Subcutaneous abdominal adipose tissue (tissue), 5 donors: ENCODE measurements around the gene ERC2.

ENCODE experiments used
- H3K27ac ChIP-seq: one replicate; pipeline ENCODE4 v1.7.0; 2013; ENCODE audit warnings: low read depth, mild to moderate bottlenecking, inconsistent platforms, low read length, moderate library complexity
- H3K27me3 ChIP-seq, 5 donors: one replicate each; pipeline ENCODE4 v1.7.0; 2013; ENCODE audit warnings: low read length in 5 of 5, inconsistent platforms in 1 of 5; ENCODE audit not compliant: control insufficient read depth in 5 of 5, insufficient read depth in 4 of 5
- H3K36me3 ChIP-seq, 5 donors: one replicate each; pipeline ENCODE4 v1.7.0; 2013; ENCODE audit warnings: low read length in 5 of 5; ENCODE audit not compliant: control insufficient read depth in 5 of 5, insufficient read depth in 5 of 5
- H3K4me1 ChIP-seq, 5 donors: one replicate each; pipeline ENCODE4 v1.7.0; 2013; ENCODE audit warnings: low read length in 5 of 5, mild to moderate bottlenecking in 3 of 5, moderate library complexity in 1 of 5; ENCODE audit not compliant: control insufficient read depth in 5 of 5, insufficient read depth in 5 of 5
- H3K4me3 ChIP-seq, 5 donors: one replicate each; pipeline ENCODE4 v1.7.0; 2013; ENCODE audit warnings: low read length in 5 of 5, low read depth in 1 of 5
- H3K9ac ChIP-seq, 5 donors: one replicate each; pipeline ENCODE4 v1.7.0; 2013; ENCODE audit warnings: low read length in 5 of 5, mild to moderate bottlenecking in 4 of 5, moderate library complexity in 3 of 5
- H3K9me3 ChIP-seq, 5 donors: one replicate each; pipeline ENCODE4 v1.7.0; 2013; ENCODE audit warnings: low read length in 5 of 5; ENCODE audit not compliant: control insufficient read depth in 5 of 5
- donor health status: healthy.
- donor health status: healthy.
- donor health status: healthy.
- donor health status: healthy.
- donor health status: healthy.

The ERC2 gene

GRCh38 chr3:55471522-55472280 is 996.6 kb downstream of the ERC2 start:
- Histone ChIP-seq H3K36me3 (peaks cover 0 to 5% (median 0%) of the 10 kb centered on the region in 5 donors), H3K27me3 (peaks cover 0 to 5% (median 0%) of the 10 kb centered on the region in 5 donors), H3K4me1 (no peaks in the 10 kb centered on the region), H3K9me3 (no peaks in the 10 kb centered on the region), H3K4me3 (no peak overlapping the region), H3K27ac (no peak overlapping the region), H3K9ac (no peak overlapping the region)

- peaks cover 0 to 2% (median 0%) of the 10 kb centered on the region in 5 donors for H3K27me3 ChIP-seq
- H3K9me3 ChIP-seq, result no peaks in the 10 kb centered on the region
- peaks cover 0 to 5% (median 0%) of the 10 kb centered on the region in 5 donors for H3K36me3 ChIP-seq
- H3K27ac ChIP-seq, result no peak overlapping the region
- no peak overlapping the region for H3K9ac ChIP-seq
- H3K4me1 ChIP-seq, result no peaks in the 10 kb centered on the region
- H3K4me3 ChIP-seq, result no peak overlapping the region
Observed at GRCh38 chr3:55471084-55471483, 997.2 kb downstream of the ERC2 start.

- Histone ChIP-seq H3K9ac (no peak overlapping the region), H3K27ac (no peak overlapping the region), H3K4me1 (no peaks in the 10 kb centered on the region), H3K27me3 (no peaks in the 10 kb centered on the region), H3K4me3 (no peak overlapping the region), H3K9me3 (no peaks in the 10 kb centered on the region), H3K36me3 (peaks cover 0 to 5% (median 0%) of the 10 kb centered on the region in 5 donors)
Observed at GRCh38 chr3:55469957-55470526, 998.2 kb downstream of the ERC2 start.

- H3K4me1 ChIP-seq, result no peaks in the 10 kb centered on the region
- no peak overlapping the region for H3K27ac ChIP-seq
- no peak overlapping the region for H3K4me3 ChIP-seq
- H3K9ac ChIP-seq, result no peak overlapping the region
- H3K36me3 ChIP-seq, result peaks cover 0 to 5% (median 0%) of the 10 kb centered on the region in 5 donors
- H3K27me3 ChIP-seq, result peaks cover 0 to 2% (median 0%) of the 10 kb centered on the region in 5 donors
- H3K9me3 ChIP-seq, result no peaks in the 10 kb centered on the region
Observed at GRCh38 chr3:55468251-55468650, 1000.0 kb downstream of the ERC2 start.

GRCh38 chr3:55467099-55467498 is 1001.2 kb downstream of the ERC2 start:
- H3K36me3 ChIP-seq, result peaks cover 0 to 5% (median 0%) of the 10 kb centered on the region in 5 donors
- no peaks in the 10 kb centered on the region for H3K9me3 ChIP-seq
- no peak overlapping the region for H3K4me3 ChIP-seq
- no peak overlapping the region for H3K27ac ChIP-seq
- H3K27me3 ChIP-seq, result peaks cover 0 to 2% (median 0%) of the 10 kb centered on the region in 5 donors
- H3K4me1 ChIP-seq, result no peaks in the 10 kb centered on the region
- no peak overlapping the region for H3K9ac ChIP-seq

- no peak overlapping the region for H3K9ac ChIP-seq
- H3K27me3 ChIP-seq, result peaks cover 0 to 2% (median 0%) of the 10 kb centered on the region in 5 donors
- H3K4me3 ChIP-seq, result no peak overlapping the region
- H3K27ac ChIP-seq, result no peak overlapping the region
- peaks cover 0 to 5% (median 0%) of the 10 kb centered on the region in 5 donors for H3K36me3 ChIP-seq
- no peaks in the 10 kb centered on the region for H3K9me3 ChIP-seq
- H3K4me1 ChIP-seq, result no peaks in the 10 kb centered on the region
Observed at GRCh38 chr3:55466526-55466925, 1001.7 kb downstream of the ERC2 start.

GRCh38 chr3:55461896-55462295 is 1006.4 kb downstream of the ERC2 start:
- H3K9ac ChIP-seq, result no peak overlapping the region
- H3K27me3 ChIP-seq, result peaks cover 0 to 2% (median 0%) of the 10 kb centered on the region in 5 donors
- no peak overlapping the region for H3K27ac ChIP-seq
- H3K4me3 ChIP-seq, result no peak overlapping the region
- H3K4me1 ChIP-seq, result no peaks in the 10 kb centered on the region
- peaks cover 0 to 2% (median 0%) of the 10 kb centered on the region in 5 donors for H3K9me3 ChIP-seq
- H3K36me3 ChIP-seq, result no peaks in the 10 kb centered on the region

- Histone ChIP-seq H3K36me3 (no peaks in the 10 kb centered on the region), H3K4me1 (no peaks in the 10 kb centered on the region), H3K9ac (no peak overlapping the region), H3K27me3 (peaks cover 0 to 2% (median 0%) of the 10 kb centered on the region in 5 donors), H3K27ac (no peak overlapping the region), H3K4me3 (no peak overlapping the region), H3K9me3 (peaks cover 0 to 2% (median 0%) of the 10 kb centered on the region in 5 donors)
Observed at GRCh38 chr3:55459838-55460237, 1008.4 kb downstream of the ERC2 start.
